Activated CD4-positive, alpha-beta T cell treated with anti-CD3 and anti-CD28 coated beads, Interleukin-10, Interleukin-2, amounts not matched to agents 100 ng/mL and 50 ng/mL, durations not matched to agents 16 hours and 8 hours (primary cell): Measurements from ENCODE around the gene MRPS25.
"Not testable (repeated sequence)": the region's sequence is repeated elsewhere in the genome, so short reads cannot be mapped to it uniquely, and the experiment has no call there.

ENCODE experiments used
- DNase-seq: peaks from one replicate; pipeline ENCODE4 v3.0.0-alpha.2; 2020

MRPS25 gene

GRCh38 chr3:15042936-15043335 lies 22.2 kb downstream of the MRPS25 start:
- no peak for DNase-seq

GRCh38 chr3:15041950-15042349 lies 23.2 kb downstream of the MRPS25 start:
- DNase-seq = no peak

GRCh38 chr3:15040844-15041243 lies 24.3 kb downstream of the MRPS25 start:
- no peak for DNase-seq

- DNase-seq = no peak
These were observed 26.8 kb downstream of the MRPS25 start for GRCh38 chr3:15038306-15038705.

- DNase-seq = no peak
These were observed 32.0 kb downstream of the MRPS25 start for GRCh38 chr3:15033103-15033502.

- no peak for DNase-seq
These were observed 32.5 kb downstream of the MRPS25 start for GRCh38 chr3:15032650-15033049.

GRCh38 chr3:15029625-15030024 lies 35.5 kb downstream of the MRPS25 start:
- no peak for DNase-seq

- DNase-seq = no peak
These were observed 41.4 kb downstream of the MRPS25 start for GRCh38 chr3:15023719-15024118.

- DNase-seq = no peak
These were observed 41.9 kb downstream of the MRPS25 start for GRCh38 chr3:15023249-15023648.

GRCh38 chr3:15017191-15017590 lies 47.9 kb downstream of the MRPS25 start:
- DNase-seq = no peak

- DNase-seq = no peak
These were observed 49.7 kb downstream of the MRPS25 start for GRCh38 chr3:15015456-15015855.

GRCh38 chr3:15014606-15015328 lies 50.3 kb downstream of the MRPS25 start:
- no peak for DNase-seq

- DNase-seq = no peak
These were observed 53.9 kb downstream of the MRPS25 start for GRCh38 chr3:15011174-15011573.

- DNase-seq = no peak
These were observed 54.5 kb downstream of the MRPS25 start for GRCh38 chr3:15010664-15011063.

GRCh38 chr3:15009167-15009566 lies 55.9 kb downstream of the MRPS25 start:
- no peak for DNase-seq

GRCh38 chr3:15007681-15008141 lies 57.4 kb downstream of the MRPS25 start:
- DNase-seq = no peak

GRCh38 chr3:14999182-14999581 lies 65.9 kb downstream of the MRPS25 start:
- not testable (repeated sequence) for DNase-seq
